ENCODE measurements around the gene PARVG.
"Not testable (repeated sequence)": the region's sequence is repeated elsewhere in the genome, so short reads cannot be mapped to it uniquely, and the experiment has no call there.

PARVG gene

DNA sequence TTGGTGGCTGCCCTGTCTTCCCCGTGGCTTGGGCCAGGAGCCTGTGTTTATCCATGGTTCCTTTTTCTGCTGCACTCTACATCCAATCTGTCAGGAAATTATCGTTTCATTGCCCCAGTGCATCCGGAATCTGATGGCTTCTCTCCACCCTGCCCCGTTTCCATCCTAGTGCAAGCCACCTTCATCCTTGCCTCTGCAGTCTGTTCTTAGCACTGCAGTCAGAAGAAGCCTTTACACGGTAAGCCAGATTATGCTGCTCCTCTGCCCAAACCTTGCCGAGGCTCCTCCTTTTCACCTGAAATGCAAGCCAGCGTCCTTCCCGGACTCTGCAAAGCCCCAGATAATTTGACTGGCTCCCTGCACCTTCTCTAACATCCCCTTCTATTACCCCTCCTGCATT, 45.1 kb downstream of the PARVG start:
- H3K9ac ChIP-seq (ENCODE audit: low read length), result no peak overlapping the region
- no peaks in the 10 kb centered on the region for H4K20me1 ChIP-seq (ENCODE audit: low read depth, low read length)
- H3K79me2 ChIP-seq (ENCODE audit: insufficient read depth, low read length), result no peaks in the 10 kb centered on the region
- no peak overlapping the region for H3K27ac ChIP-seq (ENCODE audit: low read depth, low read length)
- H3K4me2 ChIP-seq (ENCODE audit: low read depth, low read length, poor library complexity, severe bottlenecking), result no peak overlapping the region
- no peak overlapping the region for H3K4me3 ChIP-seq (ENCODE audit: insufficient read depth, low read length, poor library complexity, severe bottlenecking)
- H3K9me3 ChIP-seq (ENCODE audit: insufficient read depth, low read length), result no peaks in the 10 kb centered on the region
- H3K27me3 ChIP-seq (ENCODE audit: low read length), result no peaks in the 10 kb centered on the region
- TF ChIP-seq EZH2phosphoT487 (conservative IDR thresholded peaks at IDR 0.05; ENCODE audit: low read length) (no peak), CTCF (IDR thresholded peaks at IDR 0.05; ENCODE audit: insufficient read depth, low read length, poor library complexity, severe bottlenecking) (no peak)
- no peaks in the 10 kb centered on the region for H3K36me3 ChIP-seq (ENCODE audit: low read length)
- no peak overlapping the region for H2AFZ ChIP-seq (ENCODE audit: low read depth, low read length, severe bottlenecking)
- H3K9me2 ChIP-seq (replicated peaks; ENCODE audit: insufficient read depth, low read length), result no peaks in the 10 kb centered on the region
- H3F3A ChIP-seq (ENCODE audit: insufficient read depth), result no peaks in the 10 kb centered on the region

- H4K20me1 ChIP-seq (ENCODE audit: low read depth, low read length), result no peaks in the 10 kb centered on the region
- no peaks in the 10 kb centered on the region for H3K9me2 ChIP-seq (replicated peaks; ENCODE audit: insufficient read depth, low read length)
- H3K27ac ChIP-seq (ENCODE audit: low read depth, low read length), result no peak overlapping the region
- H3K9me3 ChIP-seq (ENCODE audit: insufficient read depth, low read length), result no peaks in the 10 kb centered on the region
- H3K36me3 ChIP-seq (ENCODE audit: low read length), result no peaks in the 10 kb centered on the region
- H2AFZ ChIP-seq (ENCODE audit: low read depth, low read length, severe bottlenecking), result no peak overlapping the region
- H3K4me2 ChIP-seq (ENCODE audit: low read depth, low read length, poor library complexity, severe bottlenecking), result no peak overlapping the region
- H3K27me3 ChIP-seq (ENCODE audit: low read length), result no peaks in the 10 kb centered on the region
- H3F3A ChIP-seq (ENCODE audit: insufficient read depth), result no peaks in the 10 kb centered on the region
- H3K4me3 ChIP-seq (ENCODE audit: insufficient read depth, low read length, poor library complexity, severe bottlenecking), result no peak overlapping the region
- TF ChIP-seq EZH2phosphoT487 (conservative IDR thresholded peaks at IDR 0.05; ENCODE audit: low read length) (no peak), CTCF (IDR thresholded peaks at IDR 0.05; ENCODE audit: insufficient read depth, low read length, poor library complexity, severe bottlenecking) (no peak)
- no peaks in the 10 kb centered on the region for H3K79me2 ChIP-seq (ENCODE audit: insufficient read depth, low read length)
- no peak overlapping the region for H3K9ac ChIP-seq (ENCODE audit: low read length)
Measured at GRCh38 chr22:44229331-44229730, 48.6 kb downstream of the PARVG start.

DNA sequence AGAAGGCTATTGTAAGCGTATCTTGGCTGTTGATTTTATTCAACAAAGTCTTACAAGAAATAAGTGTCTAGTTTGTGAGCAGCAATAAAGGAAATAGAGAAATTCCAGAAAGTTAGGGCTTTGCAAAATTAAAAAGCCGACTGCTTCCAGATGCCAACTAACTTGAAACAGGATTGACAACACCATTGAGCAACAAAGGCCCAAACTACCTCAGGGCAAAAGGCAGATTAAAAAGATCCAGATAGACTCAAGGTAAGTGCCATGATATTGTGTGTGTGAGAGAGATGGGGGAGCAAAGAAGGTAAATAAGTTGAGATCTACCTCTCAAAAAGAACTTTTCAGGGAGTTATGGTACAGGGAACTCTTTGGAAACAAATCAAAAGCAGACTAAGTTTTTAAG, 49.1 kb downstream of the PARVG start:
- Histone ChIP-seq H3K27me3 (ENCODE audit: low read length) (no peaks in the 10 kb centered on the region), H2AFZ (ENCODE audit: low read depth, low read length, severe bottlenecking) (no peak overlapping the region), H3K27ac (ENCODE audit: low read depth, low read length) (no peak overlapping the region), H3K36me3 (ENCODE audit: low read length) (no peaks in the 10 kb centered on the region), H3K4me3 (ENCODE audit: insufficient read depth, low read length, poor library complexity, severe bottlenecking) (no peak overlapping the region), H3K4me2 (ENCODE audit: low read depth, low read length, poor library complexity, severe bottlenecking) (no peak overlapping the region), H3K79me2 (ENCODE audit: insufficient read depth, low read length) (no peaks in the 10 kb centered on the region), H3F3A (ENCODE audit: insufficient read depth) (no peaks in the 10 kb centered on the region), H3K9me2 (replicated peaks; ENCODE audit: insufficient read depth, low read length) (no peaks in the 10 kb centered on the region), H3K9me3 (ENCODE audit: insufficient read depth, low read length) (no peaks in the 10 kb centered on the region), H4K20me1 (ENCODE audit: low read depth, low read length) (no peaks in the 10 kb centered on the region), H3K9ac (ENCODE audit: low read length) (no peak overlapping the region)
- TF ChIP-seq EZH2phosphoT487 (conservative IDR thresholded peaks at IDR 0.05; ENCODE audit: low read length), result no peak
- TF ChIP-seq CTCF (IDR thresholded peaks at IDR 0.05; ENCODE audit: insufficient read depth, low read length, poor library complexity, severe bottlenecking), result no peak

DNA sequence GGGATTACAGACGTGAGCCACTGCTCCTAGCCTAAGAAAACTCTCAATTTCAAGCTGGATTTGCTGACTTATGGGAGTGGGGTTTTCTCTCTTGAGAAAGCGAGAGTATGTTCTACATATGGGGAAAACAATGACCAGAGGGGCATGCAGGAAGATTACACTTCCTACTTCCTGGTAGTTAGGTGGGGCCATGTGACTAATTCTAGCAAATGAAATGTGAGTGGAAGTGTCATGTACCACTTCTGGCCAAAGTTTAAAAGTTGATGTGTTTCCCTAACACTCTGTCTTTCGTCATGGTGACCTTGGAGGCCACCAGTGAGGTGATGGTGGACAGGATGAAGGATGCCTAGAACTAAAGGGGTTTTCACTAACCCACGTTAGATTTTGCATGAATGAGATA, 50.5 kb downstream of the PARVG start:
- Histone ChIP-seq H3K9me2 (replicated peaks; ENCODE audit: insufficient read depth, low read length) (no peaks in the 10 kb centered on the region), H3K79me2 (ENCODE audit: insufficient read depth, low read length) (no peaks in the 10 kb centered on the region), H3K36me3 (ENCODE audit: low read length) (no peaks in the 10 kb centered on the region), H2AFZ (ENCODE audit: low read depth, low read length, severe bottlenecking) (peak overlapping the region; percentile 34), H3K9me3 (ENCODE audit: insufficient read depth, low read length) (no peaks in the 10 kb centered on the region), H3K4me2 (ENCODE audit: low read depth, low read length, poor library complexity, severe bottlenecking) (no peak overlapping the region), H3F3A (ENCODE audit: insufficient read depth) (no peaks in the 10 kb centered on the region), H3K27me3 (ENCODE audit: low read length) (no peaks in the 10 kb centered on the region), H4K20me1 (ENCODE audit: low read depth, low read length) (no peaks in the 10 kb centered on the region), H3K4me3 (ENCODE audit: insufficient read depth, low read length, poor library complexity, severe bottlenecking) (no peak overlapping the region), H3K9ac (ENCODE audit: low read length) (no peak overlapping the region), H3K27ac (ENCODE audit: low read depth, low read length) (no peak overlapping the region)
- no peak for TF ChIP-seq EZH2phosphoT487 (conservative IDR thresholded peaks at IDR 0.05; ENCODE audit: low read length)
- TF ChIP-seq CTCF (IDR thresholded peaks at IDR 0.05; ENCODE audit: insufficient read depth, low read length, poor library complexity, severe bottlenecking), result no peak

GRCh38 chr22:44234372-44234771, 53.6 kb downstream of the PARVG start:
- not testable (repeated sequence) for H4K20me1 ChIP-seq (ENCODE audit: low read depth, low read length); H3K4me3 ChIP-seq (ENCODE audit: insufficient read depth, low read length, poor library complexity, severe bottlenecking); H3K36me3 ChIP-seq (ENCODE audit: low read length); H3K9me2 ChIP-seq (replicated peaks; ENCODE audit: insufficient read depth, low read length); H3K9me3 ChIP-seq (ENCODE audit: insufficient read depth, low read length); H3K27ac ChIP-seq (ENCODE audit: low read depth, low read length); H3K27me3 ChIP-seq (ENCODE audit: low read length); H3K9ac ChIP-seq (ENCODE audit: low read length); H2AFZ ChIP-seq (ENCODE audit: low read depth, low read length, severe bottlenecking); H3K79me2 ChIP-seq (ENCODE audit: insufficient read depth, low read length); H3K4me2 ChIP-seq (ENCODE audit: low read depth, low read length, poor library complexity, severe bottlenecking); H3F3A ChIP-seq (ENCODE audit: insufficient read depth)

All from SU-DHL-6 (cell line).